Measurements from ENCODE around the gene INPP5B. TPM values are rescaled to one million over a fixed set of nuclear protein-coding genes. Genes with fewer than 3 reads are reported as not detected.
"Not testable (repeated sequence)": the region's sequence is repeated elsewhere in the genome, so short reads cannot be mapped to it uniquely, and the experiment has no call there.

The INPP5B gene
- total RNA-seq, 1 donor from 2014 or later, result 18.7 TPM

DNA sequence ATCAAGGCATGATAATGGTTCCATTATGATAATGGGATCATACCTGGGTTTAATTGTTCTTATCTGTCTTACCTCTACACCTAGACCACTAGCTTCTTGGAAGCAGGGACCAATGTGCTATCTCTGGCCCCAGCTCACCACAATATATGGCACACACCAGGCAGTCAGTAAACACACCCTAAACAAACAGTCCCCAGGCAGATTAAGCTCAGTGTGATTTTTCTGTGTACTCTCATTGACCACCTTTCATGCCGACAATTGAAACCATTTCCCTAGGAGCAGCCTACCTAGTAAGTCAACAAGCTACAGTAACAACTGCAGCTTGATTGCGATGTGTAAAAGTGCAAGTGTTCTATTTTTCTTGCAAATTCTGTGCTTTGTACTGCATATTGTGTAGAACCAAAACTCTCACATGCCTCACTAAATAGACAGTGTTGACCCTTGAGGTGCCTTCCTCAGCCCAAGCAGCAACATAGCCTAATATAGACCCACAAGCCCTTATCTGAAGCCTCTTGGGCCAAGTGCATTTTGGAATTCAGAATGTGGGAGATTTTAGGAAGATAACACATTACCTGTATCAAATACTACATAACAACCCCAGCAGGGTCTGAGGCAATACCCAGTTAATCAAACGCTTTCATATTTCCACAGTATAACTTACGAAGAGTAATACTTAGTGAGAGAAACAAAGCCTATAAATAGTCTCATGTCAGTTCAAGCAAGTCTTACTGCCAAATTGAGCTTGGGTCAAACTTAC lies 32.0 kb downstream of the INPP5B start:
- H3K4me3 ChIP-seq (ENCODE audit: low read depth, low read length), result no peak overlapping the region
- no peak for TF ChIP-seq CTCF (conservative IDR thresholded peaks at IDR 0.05; ENCODE audit: low read depth, low read length)
- no peak for DNase-seq (ENCODE audit: low read depth)

- not testable (repeated sequence) for DNase-seq (ENCODE audit: low read depth); H3K4me3 ChIP-seq (ENCODE audit: low read depth, low read length)
These were observed 35.4 kb downstream of the INPP5B start for GRCh38 chr1:37911478-37911877.

GRCh38 chr1:37910886-37911285 lies 36.0 kb downstream of the INPP5B start:
- not testable (repeated sequence) for DNase-seq (ENCODE audit: low read depth)

GRCh38 chr1:37908531-37908930 lies 38.3 kb downstream of the INPP5B start:
- H3K4me3 ChIP-seq (ENCODE audit: low read depth, low read length); DNase-seq (ENCODE audit: low read depth): not testable (repeated sequence)

More at GRCh38 chr1:37910886-37911285, 36.0 kb downstream of the INPP5B start:
- H3K4me3 ChIP-seq (ENCODE audit: low read depth, low read length), result not testable (repeated sequence)

- not testable (repeated sequence) for H3K4me3 ChIP-seq (ENCODE audit: low read depth, low read length); DNase-seq (ENCODE audit: low read depth)
These were observed 39.3 kb downstream of the INPP5B start for GRCh38 chr1:37907416-37908125.

DNA sequence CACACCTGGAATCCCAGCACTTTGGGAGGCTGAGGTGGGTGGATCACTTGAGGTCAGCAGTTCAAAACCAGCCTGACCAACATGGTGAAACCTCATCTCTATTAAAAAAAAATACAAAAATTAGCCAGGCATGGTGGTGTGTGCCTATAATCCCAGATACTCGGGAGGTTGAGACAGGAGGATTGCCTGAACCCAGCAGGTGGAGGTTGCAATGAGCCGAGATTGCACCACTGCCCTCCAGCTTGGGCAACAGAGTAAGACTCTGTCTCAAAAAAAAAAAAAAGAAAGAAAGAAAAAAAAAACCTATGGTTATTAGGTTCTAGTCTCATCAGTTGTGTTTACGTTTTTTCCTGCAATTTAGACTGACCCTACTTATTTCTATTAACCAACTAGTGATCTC lies 40.3 kb downstream of the INPP5B start:
- not testable (repeated sequence) for DNase-seq (ENCODE audit: low read depth); H3K4me3 ChIP-seq (ENCODE audit: low read depth, low read length)

GRCh38 chr1:37905727-37906126 lies 41.1 kb downstream of the INPP5B start:
- no peak for DNase-seq (ENCODE audit: low read depth)
- H3K4me3 ChIP-seq (ENCODE audit: low read depth, low read length), result no peak overlapping the region
- TF ChIP-seq CTCF (conservative IDR thresholded peaks at IDR 0.05; ENCODE audit: low read depth, low read length), result no peak

GRCh38 chr1:37903921-37904320 lies 42.9 kb downstream of the INPP5B start:
- DNase-seq (ENCODE audit: low read depth); H3K4me3 ChIP-seq (ENCODE audit: low read depth, low read length): not testable (repeated sequence)

DNA sequence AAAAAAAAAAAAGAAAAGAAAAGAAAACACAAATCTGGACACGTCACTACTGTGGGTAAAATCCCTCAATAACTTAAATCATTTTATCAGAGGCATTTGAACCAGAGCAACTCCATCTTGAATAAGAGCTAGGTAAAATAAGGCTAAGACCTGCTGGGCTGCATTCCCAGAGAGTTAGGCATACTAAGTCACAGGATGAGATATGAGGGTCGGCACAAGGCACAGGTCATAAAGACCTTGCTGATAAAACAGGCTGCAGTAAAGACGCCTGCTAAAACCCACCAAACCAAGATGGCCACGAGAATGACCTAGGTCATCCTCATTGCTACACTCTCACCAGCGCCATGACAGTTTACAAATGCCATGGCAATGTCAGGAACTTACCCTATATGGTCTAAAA lies 43.9 kb downstream of the INPP5B start:
- H3K4me3 ChIP-seq (ENCODE audit: low read depth, low read length), result no peak overlapping the region
- DNase-seq (ENCODE audit: low read depth), result no peak
- no peak for TF ChIP-seq CTCF (conservative IDR thresholded peaks at IDR 0.05; ENCODE audit: low read depth, low read length)

- TF ChIP-seq CTCF (conservative IDR thresholded peaks at IDR 0.05; ENCODE audit: low read depth, low read length), result no peak
- no peak overlapping the region for H3K4me3 ChIP-seq (ENCODE audit: low read depth, low read length)
- DNase-seq (ENCODE audit: low read depth), result no peak
These were observed 45.0 kb downstream of the INPP5B start for GRCh38 chr1:37901893-37902225.
